Endothelial cell of umbilical vein (primary cell): ENCODE results near the gene SRGAP1. TPM values are rescaled to one million over a fixed set of nuclear protein-coding genes. Genes with fewer than 3 reads are reported as not detected.

Source experiments
- BruUV-seq: library from RNA; stranded (reverse); fragments of 400-500 nt; replicated peaks from 2 replicates; lab custom pipeline; 2021; lab: Mats Ljungman, UMichigan
- CTCF ChIA-PET: fragments of 300-600, 350-600 bp; sonication (Branson Sonifier 250); formaldehyde crosslinking; loops from one replicate; lab custom pipeline; 2021; ENCODE audit warnings: antibody characterized with exemption, inconsistent platforms; lab: Charles Lee
- POLR2A ChIA-PET: fragments of 300-600, 350-600 bp; sonication (Branson Sonifier 250); formaldehyde crosslinking; loops from one replicate; lab custom pipeline; 2021; ENCODE audit warnings: antibody characterized with exemption, inconsistent platforms; lab: Charles Lee
- DNase-seq: peaks from one replicate; pipeline ENCODE4 v3.0.0-alpha.2; 2011; ENCODE audit warnings: low read depth, low spot score
- FAIRE-seq: peaks from 2 replicates; lab custom pipeline; 2011; peaks lifted over from hg19 to GRCh38; lab: Jason Lieb, UNC
- H2AFZ ChIP-seq: 2 replicates; pipeline ENCODE4 v1.6.0; 2012; ENCODE audit warnings: low read depth, low read length, control low read depth, inconsistent platforms
- H3K27ac ChIP-seq: 2 replicates; pipeline ENCODE4 v1.5.1; 2011; ENCODE audit warnings: low read depth, mild to moderate bottlenecking, control low read depth, low read length, moderate library complexity; ENCODE audit not compliant: insufficient read depth
- H3K27me3 ChIP-seq, 2 experiments: 2 replicates each; pipeline versions ENCODE4 v1.6.0 to v1.6.1; 2011; ENCODE audit warnings: low read length in 2 of 2, mixed read lengths in 1 of 2; ENCODE audit not compliant: control insufficient read depth in 2 of 2, insufficient read depth in 2 of 2
- H3K36me3 ChIP-seq, 2 experiments: 2 replicates in 1 of 2; 3 replicates in 1 of 2; pipeline ENCODE4 v1.5.1; 2011; ENCODE audit warnings: low read length in 2 of 2, mild to moderate bottlenecking in 1 of 2, moderate library complexity in 1 of 2; ENCODE audit not compliant: control insufficient read depth in 2 of 2, insufficient read depth in 2 of 2; ENCODE audit errors: extremely low read depth in 1 of 2
- H3K4me1 ChIP-seq: 3 replicates; pipeline ENCODE4 v1.5.1; 2011; ENCODE audit warnings: mild to moderate bottlenecking, low read length; ENCODE audit not compliant: control insufficient read depth, insufficient read depth; ENCODE audit errors: extremely low read depth
- H3K4me2 ChIP-seq: 2 replicates; pipeline ENCODE4 v1.6.1; 2011; ENCODE audit warnings: low read length, control low read depth, mixed read lengths; ENCODE audit not compliant: insufficient read depth
- H3K4me3 ChIP-seq, 3 experiments: fragments of 200-600 bp in 1 of 3; sonication (generic), shearing (Covaris generic) in 1 of 3; replicated peaks in 1 of 3; 2 replicates each; pipeline ENCODE4 v1.5.1; 2011 to 2016; ENCODE audit warnings: control low read depth in 3 of 3, low read length in 3 of 3, mild to moderate bottlenecking in 2 of 3, inconsistent platforms in 1 of 3, low read depth in 1 of 3, moderate library complexity in 1 of 3; ENCODE audit not compliant: insufficient read depth in 1 of 3
- H3K79me2 ChIP-seq: 2 replicates; pipeline ENCODE4 v1.6.0; 2012; ENCODE audit warnings: low read length, inconsistent platforms; ENCODE audit not compliant: control insufficient read depth, insufficient read depth
- H3K9ac ChIP-seq: replicated peaks from 2 replicates; pipeline ENCODE3; 2011; ENCODE audit warnings: low read length, control low read depth; ENCODE audit not compliant: insufficient read depth; ENCODE audit errors: extremely low read depth
- H3K9me1 ChIP-seq: replicated peaks from 3 replicates; pipeline ENCODE4 v1.6.0; 2011; ENCODE audit warnings: mild to moderate bottlenecking, low read length; ENCODE audit not compliant: control insufficient read depth, insufficient read depth; ENCODE audit errors: extremely low read depth
- H3K9me3 ChIP-seq: replicated peaks from 2 replicates; pipeline ENCODE4 v1.5.1; 2012; ENCODE audit warnings: low read length, inconsistent platforms; ENCODE audit not compliant: control insufficient read depth, insufficient read depth
- H4K20me1 ChIP-seq: replicated peaks from 2 replicates; pipeline ENCODE3; 2011; ENCODE audit warnings: mild to moderate bottlenecking, low read length; ENCODE audit not compliant: control insufficient read depth, insufficient read depth; ENCODE audit errors: extremely low read depth
- EZH2 ChIP-seq: IDR thresholded peaks from 2 replicates; pipeline ENCODE4 v1.6.1; 2012; ENCODE audit warnings: borderline replicate concordance, low read depth, mild to moderate bottlenecking, moderate library complexity, low read length, inconsistent platforms; ENCODE audit not compliant: severe bottlenecking
- FOS ChIP-seq: IDR thresholded peaks from 2 replicates; pipeline ENCODE4 v1.6.1; 2011; ENCODE audit warnings: mild to moderate bottlenecking, low read length, moderate library complexity, borderline replicate concordance; ENCODE audit not compliant: insufficient read depth
- GATA2 ChIP-seq: IDR thresholded peaks from 2 replicates; pipeline ENCODE4 v1.7.0; 2011; ENCODE audit warnings: low read depth, mild to moderate bottlenecking, moderate library complexity, mixed read lengths, low read length; ENCODE audit not compliant: insufficient read length, insufficient read depth
- JUN ChIP-seq: IDR thresholded peaks from 2 replicates; pipeline ENCODE4 v1.6.1; 2011; ENCODE audit warnings: borderline replicate concordance, low read depth; ENCODE audit not compliant: insufficient read length, insufficient read depth
- MYC ChIP-seq: IDR thresholded peaks from one replicate; pipeline ENCODE4 v1.6.1; 2011; ENCODE audit warnings: mild to moderate bottlenecking, low read depth, low read length
- POLR2A ChIP-seq: IDR thresholded peaks from 2 replicates; pipeline ENCODE4 v1.6.1; 2012; ENCODE audit warnings: low read depth, mild to moderate bottlenecking, control low read depth, low read length
- POLR2AphosphoS5 ChIP-seq: IDR thresholded peaks from 2 replicates; pipeline ENCODE4 v1.6.1; 2012; ENCODE audit warnings: low read depth, mild to moderate bottlenecking, control low read depth, low read length, moderate library complexity; ENCODE audit not compliant: insufficient read depth
- dilution Hi-C: fragments of 300-500 bp; cut with MboI; formaldehyde crosslinking; loops from one replicate; pipeline ENCODE4 v1.15.0; 2019; ENCODE audit warnings: low sequenced_read_pairs; ENCODE audit not compliant: extremely low pct_ligation_motif_present
- intact Hi-C: fragments of 100-400 bp; cut with micrococcal nuclease; formaldehyde crosslinking; loops from one replicate; pipeline ENCODE4 v1.10.0; 2022
- polyA plus RNA-seq, 4 experiments: library from polyadenylated mRNA; depleted of rRNA in 3 of 4; stranded (reverse) in 3 of 4; unstranded in 1 of 4; fragments of >200 nt; gene quantifications; 2 replicates each; pipeline versions ENCODE4 v1.2.1 to v1.2.3, GENCODE V29; 2011 to 2012; ENCODE audit warnings: missing spikeins in 1 of 4
- total RNA-seq: library from RNA; stranded (reverse); gene quantifications from 2 replicates; pipeline ENCODE4 v1.2.3, GENCODE V29; 2021
- TF ChIP-seq, protein P1 (sequence below): IDR thresholded peaks from 2 replicates; pipeline ENCODE4 v1.6.1; 2011; ENCODE audit not compliant: insufficient read depth, insufficient read length
- TF ChIP-seq, protein P2 (sequence below), 2 donors: IDR thresholded peaks; 1 replicate in 1 of 2; 2 replicates in 1 of 2; pipeline ENCODE4 v1.5.1; 2011; ENCODE audit warnings: low read length in 2 of 2, mild to moderate bottlenecking in 2 of 2, moderate library complexity in 2 of 2, control low read depth in 1 of 2, inconsistent platforms in 1 of 2, low read depth in 1 of 2; ENCODE audit not compliant: insufficient read depth in 1 of 2; ENCODE audit errors: extremely low read depth in 1 of 2

Gene SRGAP1
- total and polyA plus RNA-seq, 2 donors (not counting 3 experiments of a cell fraction or from before 2014, with no cell fraction given): 4.9 to 16.3 TPM

DNA sequence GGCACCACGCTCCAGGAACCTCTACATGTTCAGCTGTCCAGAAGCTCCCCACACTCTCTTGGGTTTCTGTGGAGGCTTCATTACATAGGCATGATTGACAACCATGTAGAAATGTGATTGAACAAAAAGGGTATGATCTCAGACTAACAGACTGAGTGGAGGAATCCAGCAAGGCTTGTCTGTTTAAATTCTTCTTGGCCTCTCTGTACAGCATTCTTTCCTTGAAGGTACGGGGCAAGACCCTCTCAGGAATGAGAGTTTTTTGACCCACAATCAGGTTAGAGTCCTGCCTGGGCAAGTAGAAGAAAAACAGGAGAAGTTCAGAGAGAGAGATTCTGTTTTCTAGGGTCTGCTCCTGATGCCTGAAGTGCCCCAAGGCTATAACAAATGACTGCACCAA lies 40.9 kb downstream of the SRGAP1 start:
- Histone ChIP-seq H3K9me1 (no peaks in the 10 kb centered on the region), H3K36me3 (no peaks in the 10 kb centered on the region), H3K4me3 (no peak overlapping the region), H3K4me2 (no peak overlapping the region), H3K4me1 (no peaks in the 10 kb centered on the region), H3K79me2 (peaks cover 2% of the 10 kb centered on the region), H3K9ac (no peak overlapping the region), H2AFZ (no peak overlapping the region), H3K27me3 (no peaks in the 10 kb centered on the region), H3K9me3 (no peaks in the 10 kb centered on the region), H4K20me1 (no peaks in the 10 kb centered on the region), H3K27ac (no peak overlapping the region)
- dilution Hi-C loops (no loop called here), intact Hi-C loops (no loop called here)
- ChIA-PET POLR2A (no interaction called here), CTCF (no interaction called here)
- no TSS peak for BruUV-seq
- TF ChIP-seq GATA2 (no peak), EZH2 (no peak), JUN (no peak), POLR2AphosphoS5 (no peak), POLR2A (no peak), FOS (no peak), MYC (no peak)
- TF ChIP-seq, protein P1, sequence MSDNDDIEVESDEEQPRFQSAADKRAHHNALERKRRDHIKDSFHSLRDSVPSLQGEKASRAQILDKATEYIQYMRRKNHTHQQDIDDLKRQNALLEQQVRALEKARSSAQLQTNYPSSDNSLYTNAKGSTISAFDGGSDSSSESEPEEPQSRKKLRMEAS: no peak
- TF ChIP-seq, protein P2, sequence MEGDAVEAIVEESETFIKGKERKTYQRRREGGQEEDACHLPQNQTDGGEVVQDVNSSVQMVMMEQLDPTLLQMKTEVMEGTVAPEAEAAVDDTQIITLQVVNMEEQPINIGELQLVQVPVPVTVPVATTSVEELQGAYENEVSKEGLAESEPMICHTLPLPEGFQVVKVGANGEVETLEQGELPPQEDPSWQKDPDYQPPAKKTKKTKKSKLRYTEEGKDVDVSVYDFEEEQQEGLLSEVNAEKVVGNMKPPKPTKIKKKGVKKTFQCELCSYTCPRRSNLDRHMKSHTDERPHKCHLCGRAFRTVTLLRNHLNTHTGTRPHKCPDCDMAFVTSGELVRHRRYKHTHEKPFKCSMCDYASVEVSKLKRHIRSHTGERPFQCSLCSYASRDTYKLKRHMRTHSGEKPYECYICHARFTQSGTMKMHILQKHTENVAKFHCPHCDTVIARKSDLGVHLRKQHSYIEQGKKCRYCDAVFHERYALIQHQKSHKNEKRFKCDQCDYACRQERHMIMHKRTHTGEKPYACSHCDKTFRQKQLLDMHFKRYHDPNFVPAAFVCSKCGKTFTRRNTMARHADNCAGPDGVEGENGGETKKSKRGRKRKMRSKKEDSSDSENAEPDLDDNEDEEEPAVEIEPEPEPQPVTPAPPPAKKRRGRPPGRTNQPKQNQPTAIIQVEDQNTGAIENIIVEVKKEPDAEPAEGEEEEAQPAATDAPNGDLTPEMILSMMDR (IDR thresholded peaks at IDR 0.05; ENCODE audit: extremely low read depth in 1 of 2, insufficient read depth in 1 of 2, low read depth in 1 of 2, low read length in 2 of 2): no peak
- DNase-seq (no peak), FAIRE-seq (no peak)
